Fibroblast of lung (primary cell): ENCODE data around the gene PACSIN2. TPM values are rescaled to one million over a fixed set of nuclear protein-coding genes. Genes with fewer than 3 reads are reported as not detected.
"Not testable (repeated sequence)": the region's sequence is repeated elsewhere in the genome, so short reads cannot be mapped to it uniquely, and the experiment has no call there.

Source experiments
- DNase-seq, 2 donors: peaks; one replicate each; pipeline versions ENCODE4 v3.0.0 to v3.0.0-alpha.2; 2010; ENCODE audit warnings: low read depth in 2 of 2
- H2AFZ ChIP-seq: 2 replicates; pipeline ENCODE4 v1.5.1; 2012; ENCODE audit warnings: low read length, control low read depth, inconsistent platforms
- H3K27ac ChIP-seq: 2 replicates; pipeline ENCODE4 v1.5.1; 2011; ENCODE audit warnings: low read length, control low read depth; ENCODE audit not compliant: insufficient read depth
- H3K27me3 ChIP-seq: 2 replicates; pipeline ENCODE4 v1.5.1; 2011; ENCODE audit warnings: mild to moderate bottlenecking, low read length; ENCODE audit not compliant: control insufficient read depth, insufficient read depth
- H3K36me3 ChIP-seq: 2 replicates; pipeline ENCODE4 v1.5.1; 2011; ENCODE audit warnings: low read length; ENCODE audit not compliant: control insufficient read depth, insufficient read depth
- H3K4me1 ChIP-seq: 2 replicates; pipeline ENCODE4 v1.5.1; 2011; ENCODE audit warnings: low read length; ENCODE audit not compliant: control insufficient read depth, insufficient read depth; ENCODE audit errors: extremely low read depth
- H3K4me2 ChIP-seq: 2 replicates; pipeline ENCODE4 v1.5.1; 2011; ENCODE audit warnings: low read length, control low read depth; ENCODE audit not compliant: insufficient read depth; ENCODE audit errors: extremely low read depth
- H3K4me3 ChIP-seq, 4 experiments: fragments of 200-600 bp in 1 of 4; sonication (generic) in 1 of 4; replicated peaks in 1 of 4; 2 replicates each; pipeline ENCODE4 v1.5.1; 2011 to 2016; ENCODE audit warnings: low read length in 4 of 4, low read depth in 3 of 4, mild to moderate bottlenecking in 3 of 4, control low read depth in 2 of 4, inconsistent platforms in 1 of 4, mixed read lengths in 1 of 4; ENCODE audit not compliant: insufficient read depth in 1 of 4; ENCODE audit errors: control extremely low read depth in 1 of 4
- H3K79me2 ChIP-seq: 2 replicates; pipeline ENCODE4 v1.5.1; 2012; ENCODE audit warnings: mild to moderate bottlenecking, low read length, inconsistent platforms; ENCODE audit not compliant: control insufficient read depth, insufficient read depth
- H3K9ac ChIP-seq: 2 replicates; pipeline ENCODE4 v1.5.1; 2011; ENCODE audit warnings: mild to moderate bottlenecking, low read length, control low read depth; ENCODE audit not compliant: insufficient read depth
- H3K9me3 ChIP-seq: 2 replicates; pipeline ENCODE4 v1.5.1; 2012; ENCODE audit warnings: low read depth, low read length; ENCODE audit not compliant: control insufficient read depth, insufficient read depth
- H4K20me1 ChIP-seq: 2 replicates; pipeline ENCODE4 v1.5.1; 2011; ENCODE audit warnings: low read length; ENCODE audit not compliant: control insufficient read depth, insufficient read depth; ENCODE audit errors: extremely low read depth
- CTCF ChIP-seq, 2 donors: IDR thresholded peaks in 1 of 2; conservative IDR thresholded peaks in 1 of 2; 1 replicate in 1 of 2; 2 replicates in 1 of 2; pipeline ENCODE4 v1.5.1; 2011 to 2012; ENCODE audit warnings: low read length in 2 of 2, control low read depth in 1 of 2, inconsistent platforms in 1 of 2, low read depth in 1 of 2, mild to moderate bottlenecking in 1 of 2
- EZH2 ChIP-seq: IDR thresholded peaks from 2 replicates; pipeline ENCODE4 v1.5.1; 2012; ENCODE audit warnings: low read length, control low read depth, mild to moderate bottlenecking; ENCODE audit errors: missing control alignments
- polyA plus RNA-seq, 2 donors: library from polyadenylated mRNA; depleted of rRNA in 1 of 2; stranded (reverse) in 1 of 2; unstranded in 1 of 2; fragments of >200 nt; gene quantifications; 2 replicates each; pipeline ENCODE4 v1.2.1, GENCODE V29; 2011 to 2012; ENCODE audit warnings: missing spikeins in 1 of 2
- total RNA-seq: library from RNA; depleted of rRNA; stranded (reverse); fragments of >200 nt; gene quantifications from 2 replicates; pipeline ENCODE4 v1.2.1, GENCODE V29; 2014

The PACSIN2 gene
- total and polyA plus RNA-seq, 2 donors (not counting 1 experiment from before 2014, with no cell fraction given): 30.1 to 41.4 TPM

- no peak overlapping the region for H3K27ac ChIP-seq
- H3K79me2 ChIP-seq: no peaks in the 10 kb centered on the region
- H3K4me1 ChIP-seq: no peaks in the 10 kb centered on the region
- H3K36me3 ChIP-seq: no peaks in the 10 kb centered on the region
- no peak for DNase-seq
- no peak for TF ChIP-seq CTCF (conservative IDR thresholded peaks at IDR 0.05 in 1 of 2, IDR thresholded peaks at IDR 0.05 in 1 of 2; ENCODE audit: low read depth in 1 of 2, low read length in 2 of 2)
- TF ChIP-seq EZH2: no peak
- H4K20me1 ChIP-seq: no peaks in the 10 kb centered on the region
- no peak overlapping the region for H3K4me3 ChIP-seq
- no peak overlapping the region for H3K4me2 ChIP-seq
- no peaks in the 10 kb centered on the region for H3K27me3 ChIP-seq
- no peak overlapping the region for H3K9ac ChIP-seq
- no peaks in the 10 kb centered on the region for H3K9me3 ChIP-seq
- no peak overlapping the region for H2AFZ ChIP-seq
Measured at GRCh38 chr22:43031617-43032016, 16.7 kb upstream of the PACSIN2 start.

- no peak overlapping the region for H3K4me3 ChIP-seq
- peaks cover 9% of the 10 kb centered on the region for H3K79me2 ChIP-seq
- H3K9ac ChIP-seq: no peak overlapping the region
- H3K9me3 ChIP-seq: no peaks in the 10 kb centered on the region
- H2AFZ ChIP-seq: no peak overlapping the region
- no peak for DNase-seq
- TF ChIP-seq EZH2 (no peak), CTCF (conservative IDR thresholded peaks at IDR 0.05 in 1 of 2, IDR thresholded peaks at IDR 0.05 in 1 of 2; ENCODE audit: low read depth in 1 of 2, low read length in 2 of 2) (no peak)
- H3K4me1 ChIP-seq: no peaks in the 10 kb centered on the region
- H3K27me3 ChIP-seq: no peaks in the 10 kb centered on the region
- no peak overlapping the region for H3K4me2 ChIP-seq
- H3K36me3 ChIP-seq: no peaks in the 10 kb centered on the region
- no peak overlapping the region for H3K27ac ChIP-seq
- no peaks in the 10 kb centered on the region for H4K20me1 ChIP-seq
Measured at GRCh38 chr22:43018615-43019014, 3.7 kb upstream of the PACSIN2 start.

GRCh38 chr22:43017525-43018460, 2.8 kb upstream of the PACSIN2 start:
- Histone ChIP-seq H3K27me3 (no peaks in the 10 kb centered on the region), H3K36me3 (no peaks in the 10 kb centered on the region), H3K4me3 (no peak overlapping the region), H3K79me2 (peaks cover 18% of the 10 kb centered on the region), H3K9ac (no peak overlapping the region), H4K20me1 (no peaks in the 10 kb centered on the region), H3K9me3 (no peaks in the 10 kb centered on the region), H3K4me2 (no peak overlapping the region), H2AFZ (no peak overlapping the region), H3K27ac (no peak overlapping the region), H3K4me1 (peaks cover 3% of the 10 kb centered on the region)
- no peak for TF ChIP-seq EZH2
- TF ChIP-seq CTCF (conservative IDR thresholded peaks at IDR 0.05 in 1 of 2, IDR thresholded peaks at IDR 0.05 in 1 of 2; ENCODE audit: low read depth in 1 of 2, low read length in 2 of 2): no peak
- no peak for DNase-seq

GRCh38 chr22:43016150-43016549, 1.2 kb upstream of the PACSIN2 start:
- not testable (repeated sequence) for H3K4me3 ChIP-seq, H3K27ac ChIP-seq, H3K9me3 ChIP-seq, H3K4me1 ChIP-seq, H3K4me2 ChIP-seq, H3K27me3 ChIP-seq, H4K20me1 ChIP-seq, H2AFZ ChIP-seq, DNase-seq, H3K9ac ChIP-seq, H3K36me3 ChIP-seq
- H3K79me2 ChIP-seq: peaks cover 32% of the 10 kb centered on the region
